Measurements from ENCODE around the gene UACA.

DNA sequence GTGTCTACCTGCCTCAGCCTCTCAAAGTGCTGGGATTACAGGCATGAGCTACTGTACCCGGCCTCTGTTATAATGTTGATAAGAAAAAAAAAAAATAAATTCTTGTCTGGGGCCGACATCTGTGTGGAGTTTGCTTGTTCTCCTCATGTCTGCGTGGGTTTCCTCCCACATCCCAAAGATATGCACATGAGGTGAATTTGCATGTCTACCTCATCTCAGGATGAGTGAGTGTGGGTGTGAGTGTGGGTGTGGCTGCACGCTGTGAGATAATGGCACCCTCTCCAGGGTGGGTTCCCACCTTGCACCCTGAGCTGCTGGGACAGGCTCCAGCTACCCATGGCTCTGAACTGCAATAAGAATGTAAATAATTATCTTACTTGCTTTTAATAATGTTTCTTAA, 25.9 kb upstream of the UACA start:
- TF ChIP-seq EZH2 (IDR thresholded peaks at IDR 0.05; ENCODE audit: borderline replicate concordance) (no peak), CTCF (IDR thresholded peaks at IDR 0.05; ENCODE audit: poor library complexity) (no peak)

Measured in hepatocyte (in vitro differentiated cells).